ENCODE measurements around the gene SLC26A6. TPM values are rescaled to one million over a fixed set of nuclear protein-coding genes. Genes with fewer than 3 reads are reported as not detected.

Gene SLC26A6
- polyA plus RNA-seq, 1 donor (not counting 4 experiments of a cell fraction or from before 2014, with no cell fraction given), result 24.9 TPM

DNA sequence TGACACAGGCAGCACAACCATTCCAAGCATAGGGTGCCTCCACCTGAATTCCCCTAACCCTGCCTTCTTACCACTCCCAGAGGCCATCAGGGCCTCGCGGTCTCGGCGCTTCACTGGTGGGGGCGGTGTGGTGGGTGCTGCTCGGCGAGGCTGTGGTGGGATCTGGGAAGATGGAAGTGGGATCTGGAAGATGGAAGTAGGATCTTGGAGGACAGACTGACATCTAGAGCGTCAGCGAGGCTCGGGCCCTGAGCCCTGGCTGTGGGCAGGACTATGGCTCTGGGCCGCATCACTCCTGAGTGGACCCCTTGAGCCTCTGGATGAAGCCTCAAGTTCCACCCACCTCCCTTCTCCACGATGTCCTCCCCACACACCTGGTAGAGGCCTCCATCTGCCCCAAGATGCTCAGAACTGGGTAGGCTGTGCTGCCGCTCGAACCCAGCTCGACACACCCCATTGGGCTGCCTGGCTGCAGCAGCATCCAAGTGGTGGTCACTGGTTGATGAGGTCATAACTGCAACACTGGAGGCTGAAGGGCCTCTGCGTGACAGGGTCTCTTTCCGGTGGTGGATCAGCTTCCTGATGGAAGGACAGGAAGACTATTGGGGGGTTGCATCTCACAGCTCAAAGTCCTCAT lies 46.8 kb upstream of the SLC26A6 start:
- H4K20me1 ChIP-seq (ENCODE audit: control insufficient read depth, extremely low read depth, insufficient read depth, low read length), result no peaks in the 10 kb centered on the region
- H3K4me2 ChIP-seq (ENCODE audit: control insufficient read depth, extremely low read depth, insufficient read depth, low read depth, low read length), result no peak overlapping the region
- peaks cover 35% of the 10 kb centered on the region for H3K4me1 ChIP-seq (ENCODE audit: control insufficient read depth, extremely low read depth, insufficient read depth, low read length)
- peaks cover 17% of the 10 kb centered on the region for H3K79me2 ChIP-seq (ENCODE audit: control insufficient read depth, insufficient read depth, low read length)
- no peak overlapping the region for H2AFZ ChIP-seq (ENCODE audit: control insufficient read depth, low read length)
- FAIRE-seq (no peak), DNase-seq (ENCODE audit: low read depth, low spot score) (no peak)
- H3K9me3 ChIP-seq (ENCODE audit: control insufficient read depth, low read depth, low read length), result no peaks in the 10 kb centered on the region
- H3K9me1 ChIP-seq (ENCODE audit: control insufficient read depth, extremely low read depth, insufficient read depth, low read length), result no peaks in the 10 kb centered on the region
- dilution Hi-C loops (cut with MboI; ENCODE audit: extremely low pct_ligation_motif_present, low sequenced_read_pairs), result no loop called here
- TF ChIP-seq, protein P1, sequence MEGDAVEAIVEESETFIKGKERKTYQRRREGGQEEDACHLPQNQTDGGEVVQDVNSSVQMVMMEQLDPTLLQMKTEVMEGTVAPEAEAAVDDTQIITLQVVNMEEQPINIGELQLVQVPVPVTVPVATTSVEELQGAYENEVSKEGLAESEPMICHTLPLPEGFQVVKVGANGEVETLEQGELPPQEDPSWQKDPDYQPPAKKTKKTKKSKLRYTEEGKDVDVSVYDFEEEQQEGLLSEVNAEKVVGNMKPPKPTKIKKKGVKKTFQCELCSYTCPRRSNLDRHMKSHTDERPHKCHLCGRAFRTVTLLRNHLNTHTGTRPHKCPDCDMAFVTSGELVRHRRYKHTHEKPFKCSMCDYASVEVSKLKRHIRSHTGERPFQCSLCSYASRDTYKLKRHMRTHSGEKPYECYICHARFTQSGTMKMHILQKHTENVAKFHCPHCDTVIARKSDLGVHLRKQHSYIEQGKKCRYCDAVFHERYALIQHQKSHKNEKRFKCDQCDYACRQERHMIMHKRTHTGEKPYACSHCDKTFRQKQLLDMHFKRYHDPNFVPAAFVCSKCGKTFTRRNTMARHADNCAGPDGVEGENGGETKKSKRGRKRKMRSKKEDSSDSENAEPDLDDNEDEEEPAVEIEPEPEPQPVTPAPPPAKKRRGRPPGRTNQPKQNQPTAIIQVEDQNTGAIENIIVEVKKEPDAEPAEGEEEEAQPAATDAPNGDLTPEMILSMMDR (optimal IDR thresholded peaks at IDR 0.05 in 1 of 3, IDR thresholded peaks at IDR 0.05 in 1 of 3, conservative IDR thresholded peaks at IDR 0.05 in 1 of 3; ENCODE audit: extremely low read depth in 1 of 3, insufficient read depth in 2 of 3, low read length in 3 of 3), result no peak
- TF ChIP-seq EZH2 (IDR thresholded peaks at IDR 0.05; ENCODE audit: low read length), result no peak
- no peak overlapping the region for H3K9ac ChIP-seq (ENCODE audit: control insufficient read depth, extremely low read depth, insufficient read depth, low read length)
- H3K36me3 ChIP-seq (ENCODE audit: control insufficient read depth in 2 of 2, extremely low read depth in 1 of 2, insufficient read depth in 2 of 2, low read length in 2 of 2), result peaks cover 4 to 29% of the 10 kb centered on the region in 2 experiments
- H3K27ac ChIP-seq (ENCODE audit: control insufficient read depth, insufficient read depth, low read length), result no peak overlapping the region
- H3K27me3 ChIP-seq (ENCODE audit: control insufficient read depth, extremely low read depth, insufficient read depth, low read length), result no peaks in the 10 kb centered on the region
- no peak overlapping the region for H3K4me3 ChIP-seq (ENCODE audit: control insufficient read depth in 2 of 3, extremely low read depth in 1 of 3, insufficient read depth in 2 of 3, low read depth in 1 of 3, low read length in 3 of 3)

DNA sequence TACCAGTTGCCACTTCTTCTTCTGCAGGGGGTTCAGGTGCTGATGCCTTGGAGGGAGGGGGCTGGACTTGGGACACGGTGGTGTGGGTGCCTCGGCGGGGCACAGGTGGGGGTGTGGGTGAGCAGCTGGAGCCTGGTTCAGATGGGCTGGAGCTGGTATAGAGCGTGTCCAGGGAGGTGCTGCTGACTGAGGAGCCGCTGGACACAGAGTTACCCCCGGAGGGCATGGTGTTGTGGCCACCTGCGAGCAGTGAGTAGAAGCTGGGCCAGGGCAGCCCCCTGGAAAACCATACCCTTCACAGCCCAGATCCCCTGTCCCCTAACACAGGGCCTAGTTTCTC lies 46.2 kb upstream of the SLC26A6 start:
- no peaks in the 10 kb centered on the region for H4K20me1 ChIP-seq (ENCODE audit: control insufficient read depth, extremely low read depth, insufficient read depth, low read length)
- H2AFZ ChIP-seq (ENCODE audit: control insufficient read depth, low read length), result no peak overlapping the region
- no peak overlapping the region for H3K27ac ChIP-seq (ENCODE audit: control insufficient read depth, insufficient read depth, low read length)
- no peak overlapping the region for H3K4me3 ChIP-seq (ENCODE audit: control insufficient read depth in 2 of 3, extremely low read depth in 1 of 3, insufficient read depth in 2 of 3, low read depth in 1 of 3, low read length in 3 of 3)
- H3K9me3 ChIP-seq (ENCODE audit: control insufficient read depth, low read depth, low read length), result no peaks in the 10 kb centered on the region
- peaks cover 17% of the 10 kb centered on the region for H3K79me2 ChIP-seq (ENCODE audit: control insufficient read depth, insufficient read depth, low read length)
- H3K4me1 ChIP-seq (ENCODE audit: control insufficient read depth, extremely low read depth, insufficient read depth, low read length), result peaks cover 30% of the 10 kb centered on the region
- no peak overlapping the region for H3K4me2 ChIP-seq (ENCODE audit: control insufficient read depth, extremely low read depth, insufficient read depth, low read depth, low read length)
- dilution Hi-C loops (cut with MboI; ENCODE audit: extremely low pct_ligation_motif_present, low sequenced_read_pairs), result no loop called here
- no peak overlapping the region for H3K9ac ChIP-seq (ENCODE audit: control insufficient read depth, extremely low read depth, insufficient read depth, low read length)
- H3K36me3 ChIP-seq (ENCODE audit: control insufficient read depth in 2 of 2, extremely low read depth in 1 of 2, insufficient read depth in 2 of 2, low read length in 2 of 2), result peaks cover 3 to 28% of the 10 kb centered on the region in 2 experiments
- DNase-seq (ENCODE audit: low read depth, low spot score) (no peak), FAIRE-seq (no peak)
- no peak for TF ChIP-seq EZH2 (IDR thresholded peaks at IDR 0.05; ENCODE audit: low read length)
- TF ChIP-seq, protein P1 (optimal IDR thresholded peaks at IDR 0.05 in 1 of 3, IDR thresholded peaks at IDR 0.05 in 1 of 3, conservative IDR thresholded peaks at IDR 0.05 in 1 of 3; ENCODE audit: extremely low read depth in 1 of 3, insufficient read depth in 2 of 3, low read length in 3 of 3), result no peak
- no peaks in the 10 kb centered on the region for H3K9me1 ChIP-seq (ENCODE audit: control insufficient read depth, extremely low read depth, insufficient read depth, low read length)
- H3K27me3 ChIP-seq (ENCODE audit: control insufficient read depth, extremely low read depth, insufficient read depth, low read length), result no peaks in the 10 kb centered on the region

Data from keratinocyte (primary cell).